Muscle of leg (tissue), 11 donors: ENCODE measurements around the gene CCDC107. TPM values are rescaled to one million over a fixed set of nuclear protein-coding genes. Genes with fewer than 3 reads are reported as not detected.

Experiments
- DNase-seq: peaks from one replicate; pipeline ENCODE4 v3.0.0; 2013
- H3K27ac ChIP-seq: one replicate; pipeline ENCODE4 v1.5.1; 2013; ENCODE audit warnings: mild to moderate bottlenecking, low read length, control low read depth
- H3K27me3 ChIP-seq: one replicate; pipeline ENCODE4 v1.6.1; 2013; ENCODE audit warnings: low read length; ENCODE audit not compliant: control insufficient read depth, insufficient read depth
- H3K36me3 ChIP-seq: one replicate; pipeline ENCODE4 v1.6.1; 2013; ENCODE audit warnings: low read length; ENCODE audit not compliant: control insufficient read depth, insufficient read depth
- H3K4me1 ChIP-seq: one replicate; pipeline ENCODE4 v1.6.1; 2013; ENCODE audit warnings: low read length; ENCODE audit not compliant: control insufficient read depth, insufficient read depth
- H3K4me3 ChIP-seq: one replicate; pipeline ENCODE4 v1.5.1; 2013; ENCODE audit warnings: low read length, control low read depth
- H3K9me3 ChIP-seq: replicated peaks from 2 replicates; pipeline ENCODE4 v1.6.1; 2013; ENCODE audit warnings: low read depth, low read length; ENCODE audit not compliant: control insufficient read depth
- WGBS: methylation state at CpG from one replicate; pipeline ENCODE4 v1.1.5; 2013; ENCODE audit warnings: missing lambda C conversion rate; ENCODE audit not compliant: insufficient coverage; 5-methylcytosine and 5-hydroxymethylcytosine counted together
- polyA plus RNA-seq, 8 donors: library from polyadenylated mRNA; unstranded; fragments of 120-200 nt; gene quantifications; one replicate each; pipeline versions ENCODE4 v1.2.1 to v1.2.3, GENCODE V29; 2013; ENCODE audit warnings: inconsistent platforms in 1 of 8, low replicate concordance in 1 of 8; ENCODE audit not compliant: insufficient read length in 8 of 8, insufficient read depth in 1 of 8
- total RNA-seq: library from RNA; stranded (reverse); fragments of 120-200 nt; gene quantifications from one replicate; pipeline ENCODE4 v1.2.4, GENCODE V29; 2013

CCDC107 gene
- total and polyA plus RNA-seq, 9 donors: 14.4 to 23.6 (median 17.3) TPM

- Histone ChIP-seq H3K27me3 (no peaks in the 10 kb centered on the region), H3K36me3 (peaks cover 46% of the 10 kb centered on the region), H3K4me1 (peaks cover 18% of the 10 kb centered on the region), H3K9me3 (no peaks in the 10 kb centered on the region), H3K4me3 (no peak overlapping the region), H3K27ac (peak overlapping the region; percentile 75)
- 77% methylated on average over 3 of the region's 3 CpGs for WGBS
- no peak for DNase-seq
These were observed 23.4 kb downstream of the CCDC107 start for GRCh38 chr9:35681341-35682002.

- Histone ChIP-seq H3K27ac (peak overlapping the region; percentile 75), H3K9me3 (no peaks in the 10 kb centered on the region), H3K4me1 (peaks cover 22% of the 10 kb centered on the region), H3K27me3 (no peaks in the 10 kb centered on the region), H3K36me3 (peaks cover 52% of the 10 kb centered on the region), H3K4me3 (no peak overlapping the region)
- 65% methylated on average over 4 of the region's 6 CpGs for WGBS
- peak; percentile 52 for DNase-seq
These were observed 24.0 kb downstream of the CCDC107 start for GRCh38 chr9:35682051-35682450.

- H3K4me1 ChIP-seq: peaks cover 28% of the 10 kb centered on the region
- H3K27me3 ChIP-seq: no peaks in the 10 kb centered on the region
- no peak overlapping the region for H3K4me3 ChIP-seq
- no peaks in the 10 kb centered on the region for H3K9me3 ChIP-seq
- peak overlapping the region; percentile 75 for H3K27ac ChIP-seq
- H3K36me3 ChIP-seq: peaks cover 59% of the 10 kb centered on the region
- no peak for DNase-seq
- WGBS: 83% methylated on average over 8 of the region's 10 CpGs
These were observed 24.6 kb downstream of the CCDC107 start for GRCh38 chr9:35682520-35683315.

DNA sequence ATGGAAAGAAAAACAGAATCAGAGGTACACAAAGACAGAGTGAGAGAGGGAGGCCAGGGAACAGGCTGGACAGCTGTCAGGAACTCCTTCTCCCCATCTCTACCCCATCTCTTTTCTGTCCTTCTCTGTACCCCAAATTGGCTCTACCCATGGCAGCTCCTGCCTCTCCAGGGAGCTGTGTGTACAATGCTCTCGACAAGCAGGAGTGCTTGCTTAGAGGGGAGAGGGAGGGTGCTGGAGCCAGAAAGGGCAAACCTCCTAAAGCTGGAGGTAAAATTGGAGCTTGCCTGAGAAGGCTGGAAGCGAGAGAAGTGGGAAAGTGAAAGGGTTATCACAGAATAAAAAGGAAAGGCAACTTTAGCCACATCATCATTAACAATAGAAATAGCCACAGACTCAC lies 25.2 kb downstream of the CCDC107 start:
- H3K27me3 ChIP-seq: no peaks in the 10 kb centered on the region
- H3K27ac ChIP-seq: peak overlapping the region; percentile 48
- no peak overlapping the region for H3K4me3 ChIP-seq
- WGBS: no CpG with 5 or more reads among the region's 2 CpGs
- peaks cover 34% of the 10 kb centered on the region for H3K4me1 ChIP-seq
- peaks cover 64% of the 10 kb centered on the region for H3K36me3 ChIP-seq
- H3K9me3 ChIP-seq: no peaks in the 10 kb centered on the region
- DNase-seq: no peak

GRCh38 chr9:35684921-35685320 lies 26.8 kb downstream of the CCDC107 start:
- Histone ChIP-seq H3K27ac (peak overlapping the region; percentile 70), H3K9me3 (no peaks in the 10 kb centered on the region), H3K4me3 (peak overlapping the region; percentile 80), H3K36me3 (peaks cover 73% of the 10 kb centered on the region), H3K4me1 (peaks cover 42% of the 10 kb centered on the region), H3K27me3 (no peaks in the 10 kb centered on the region)
- no peak for DNase-seq
- WGBS: 94% methylated on average over 6 of the region's 10 CpGs

- Histone ChIP-seq H3K27me3 (no peaks in the 10 kb centered on the region), H3K9me3 (no peaks in the 10 kb centered on the region), H3K27ac (peak overlapping the region; percentile 70), H3K4me3 (peak overlapping the region; percentile 80), H3K4me1 (peaks cover 40% of the 10 kb centered on the region), H3K36me3 (peaks cover 73% of the 10 kb centered on the region)
- WGBS: 73% methylated on average over 7 of the region's 13 CpGs
- DNase-seq: no peak
These were observed 27.4 kb downstream of the CCDC107 start for GRCh38 chr9:35685506-35685905.

- WGBS: 61% methylated on average over 3 of the region's 11 CpGs
- Histone ChIP-seq H3K27ac (peak overlapping the region; percentile 97), H3K4me1 (peaks cover 44% of the 10 kb centered on the region), H3K27me3 (no peaks in the 10 kb centered on the region), H3K36me3 (peaks cover 73% of the 10 kb centered on the region), H3K4me3 (peak overlapping the region; percentile 80), H3K9me3 (no peaks in the 10 kb centered on the region)
- DNase-seq: peak; percentile 67
These were observed 28.4 kb downstream of the CCDC107 start for GRCh38 chr9:35686222-35687203.

DNA sequence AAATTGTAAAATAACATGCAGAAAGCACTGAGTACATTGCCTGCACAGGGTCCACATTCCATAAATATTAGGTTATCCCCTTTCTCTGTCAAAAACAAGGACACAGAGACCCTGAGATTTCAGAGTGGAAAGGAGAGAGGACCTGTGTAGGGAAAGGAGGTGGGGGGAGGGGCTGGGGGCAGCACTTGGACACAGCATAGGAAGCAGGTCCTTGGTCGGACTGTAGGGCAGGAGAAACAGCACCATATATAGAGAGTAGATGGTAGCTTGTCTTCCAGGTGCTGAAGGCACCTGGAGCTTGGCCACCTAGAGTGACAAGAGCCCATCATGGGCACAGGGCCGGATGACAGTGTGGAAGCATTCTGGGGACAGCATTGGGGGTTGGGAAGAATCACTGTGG lies 29.2 kb downstream of the CCDC107 start:
- WGBS: 52% methylated on average over 2 of the region's 2 CpGs
- H3K36me3 ChIP-seq: peaks cover 66% of the 10 kb centered on the region
- H3K27me3 ChIP-seq: no peaks in the 10 kb centered on the region
- peaks cover 49% of the 10 kb centered on the region for H3K4me1 ChIP-seq
- H3K4me3 ChIP-seq: peak overlapping the region; percentile 80
- peak overlapping the region; percentile 97 for H3K27ac ChIP-seq
- H3K9me3 ChIP-seq: no peaks in the 10 kb centered on the region
- DNase-seq: no peak

DNA sequence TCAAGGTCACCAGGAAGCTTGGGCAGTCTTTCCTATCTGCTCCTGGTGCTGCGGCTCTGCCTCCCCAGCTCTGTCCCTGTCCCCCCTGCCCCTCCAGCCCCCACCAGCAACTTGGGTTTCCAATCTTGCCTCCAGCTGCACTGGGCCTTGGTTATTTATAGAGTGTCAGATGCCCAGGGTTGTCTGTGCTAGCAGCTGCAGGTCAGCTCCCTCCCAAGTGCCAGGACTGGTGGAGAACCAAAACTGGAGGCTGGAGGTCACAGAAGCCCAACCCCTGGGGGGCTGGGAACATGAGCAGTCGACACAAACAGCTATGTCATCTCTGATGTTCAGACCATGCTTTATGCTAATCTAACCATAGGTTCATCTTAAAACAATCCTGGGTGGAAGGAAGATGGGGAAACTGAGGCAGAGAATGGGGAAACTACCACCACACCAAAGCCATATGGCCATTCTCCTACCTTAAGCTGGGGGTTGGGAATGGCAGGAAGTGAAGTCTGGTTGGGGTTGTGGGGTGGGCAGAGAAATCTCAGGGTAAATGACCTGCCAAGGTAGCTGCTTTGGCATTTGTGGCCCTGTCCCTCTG lies 30.0 kb downstream of the CCDC107 start:
- Histone ChIP-seq H3K9me3 (no peaks in the 10 kb centered on the region), H3K4me3 (peak overlapping the region; percentile 80), H3K4me1 (peaks cover 49% of the 10 kb centered on the region), H3K27ac (peak overlapping the region; percentile 97), H3K36me3 (peaks cover 59% of the 10 kb centered on the region), H3K27me3 (no peaks in the 10 kb centered on the region)
- DNase-seq: peak; percentile 77
- WGBS: no CpG with 5 or more reads among the region's 2 CpGs
